Left colon (tissue), 2 donors: ENCODE data around the gene CCDC134. TPM values are rescaled to one million over a fixed set of nuclear protein-coding genes. Genes with fewer than 3 reads are reported as not detected.
A peak's percentile ranks its signal among the peaks of the same experiment; 100 is the strongest.

ENCODE experiments used
- ATAC-seq: fragments of 200-7000 bp; cut with Tn5 transposase; one replicate; pipeline ENCODE4 v1.9.1; 2020; ENCODE audit warnings: mild to moderate bottlenecking, moderate library complexity
- DNase-seq, 2 donors: peaks; one replicate each; pipeline ENCODE4 v3.0.0-alpha.2; 2020
- intact Hi-C, 2 donors: fragments of 100-400 bp; cut with DNase I in 1 of 2; cut with micrococcal nuclease in 1 of 2; formaldehyde crosslinking; loops; one replicate each; pipeline versions ENCODE4 v1.11.2 to v1.14.0; 2022; cut with DNase I, micrococcal nuclease
- total RNA-seq, 2 donors: library from RNA; stranded (reverse); fragmentation: NEBNext Ultra II Directional; extraction: Animal tissue kit (Norgen Biotek cat#: 25700); gene quantifications; one replicate each; pipeline ENCODE4 v1.2.1, GENCODE V29; 2021
- donor health status: DM: no; HTN: no; CAD: no.
- donor health status: DM: yes; HTN: yes; CAD: no.

The CCDC134 gene
- total RNA-seq, 2 donors from 2014 or later = 8.8 to 11.0 TPM

DNA sequence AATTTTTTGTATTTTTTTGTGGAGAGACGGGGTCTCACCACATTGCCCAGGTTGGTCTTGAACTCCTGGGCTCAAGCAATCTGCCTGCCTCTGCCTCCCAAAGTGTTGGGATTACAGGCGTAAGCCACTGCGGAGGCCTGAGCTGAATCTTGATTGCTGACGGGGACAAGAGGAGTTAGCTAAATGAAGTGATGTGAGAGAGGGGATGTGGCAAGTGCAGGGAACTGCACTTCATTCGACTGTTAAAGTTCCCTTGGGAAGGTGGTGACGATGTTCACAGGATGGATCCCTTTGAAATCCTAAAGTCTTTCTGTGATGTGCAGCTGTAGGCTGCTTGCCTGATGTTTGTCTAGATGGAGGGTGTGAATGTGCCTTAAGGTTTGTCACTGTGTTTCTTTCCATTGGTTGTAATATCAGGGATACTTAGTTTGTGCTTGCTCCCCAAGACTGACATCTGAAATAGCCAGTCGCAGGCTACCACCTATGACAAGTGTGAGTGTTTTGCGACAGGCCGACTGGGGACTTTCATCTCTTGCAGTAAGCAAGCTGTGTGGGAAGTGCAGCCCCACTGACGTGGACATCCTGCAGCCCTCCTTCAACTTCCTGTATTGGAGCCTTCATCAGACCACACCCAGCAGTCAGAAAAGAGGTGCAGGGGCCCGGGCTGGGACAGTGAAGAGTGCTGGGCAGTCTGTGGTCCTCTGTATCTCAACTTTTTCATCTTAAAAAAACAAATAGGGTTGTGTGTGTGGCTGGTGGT lies 19.6 kb upstream of the CCDC134 start:
- intact Hi-C loops = no loop called here
- DNase-seq (peak; percentile 72 to 80), ATAC-seq (peak; percentile 84)

DNA sequence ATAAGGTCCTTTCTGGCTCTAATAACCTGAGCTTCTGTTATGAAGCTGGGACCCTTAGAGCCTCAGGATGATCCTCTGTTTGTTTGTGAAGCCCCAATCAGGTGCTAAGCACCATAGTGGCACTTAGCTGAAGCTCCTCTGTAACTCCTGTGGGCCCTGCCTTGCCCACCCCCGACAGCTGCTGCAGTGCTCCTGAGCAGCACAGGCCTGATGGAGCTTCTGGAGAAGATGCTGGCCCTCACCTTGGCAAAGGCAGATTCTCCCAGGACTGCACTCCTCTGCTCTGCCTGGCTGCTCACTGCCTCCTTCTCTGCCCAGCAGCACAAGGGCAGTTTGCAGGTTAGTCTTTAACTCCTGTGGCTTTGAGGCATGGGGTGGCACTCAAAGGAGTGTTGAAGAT lies 19.0 kb upstream of the CCDC134 start:
- DNase-seq (peak in 1 of 2 donors; percentile 14), ATAC-seq (peak; percentile 14)
- intact Hi-C loops = no loop called here

DNA sequence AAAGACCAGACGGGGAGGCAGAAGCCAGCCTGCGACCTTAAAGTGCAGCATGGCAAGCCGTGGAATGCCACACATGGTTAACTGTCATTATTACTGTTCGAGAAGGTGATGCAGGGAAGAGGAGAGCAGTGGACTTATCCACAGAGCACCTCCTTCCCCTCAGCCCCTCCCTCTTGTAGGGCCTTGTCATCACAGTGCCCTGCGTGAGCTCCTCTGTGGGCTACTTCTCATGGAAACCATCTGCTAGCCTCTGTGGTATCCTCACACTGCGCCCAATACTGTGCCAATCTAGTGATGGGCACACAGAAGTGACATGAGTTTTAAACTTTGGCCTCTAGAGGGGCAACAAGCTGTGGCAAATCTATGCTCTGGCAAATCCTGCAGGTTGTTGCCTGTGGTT lies 18.2 kb upstream of the CCDC134 start:
- intact Hi-C loops = no loop called here
- no peak for ATAC-seq
- no peak for DNase-seq

DNA sequence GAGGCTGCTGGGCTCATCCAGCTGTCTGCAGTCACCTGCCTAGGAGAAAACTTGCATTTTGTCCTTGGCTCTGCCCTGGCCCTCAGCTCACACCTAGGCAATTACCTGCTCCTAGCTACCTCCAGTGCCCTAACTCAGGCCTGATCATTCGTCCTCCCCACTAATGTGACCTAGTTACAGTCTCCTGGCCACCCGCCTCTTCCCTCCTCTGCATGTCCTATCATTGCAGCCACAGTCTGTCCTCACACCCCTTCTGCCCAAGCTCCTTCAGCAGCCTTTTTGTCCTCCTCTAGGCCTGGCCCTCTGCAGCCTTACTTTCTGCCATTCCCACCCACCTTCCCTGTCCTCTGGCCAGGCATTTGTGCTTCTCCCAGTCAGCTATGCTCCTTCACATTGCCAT lies 17.7 kb upstream of the CCDC134 start:
- intact Hi-C loops = no loop called here
- DNase-seq (no peak), ATAC-seq (no peak)

DNA sequence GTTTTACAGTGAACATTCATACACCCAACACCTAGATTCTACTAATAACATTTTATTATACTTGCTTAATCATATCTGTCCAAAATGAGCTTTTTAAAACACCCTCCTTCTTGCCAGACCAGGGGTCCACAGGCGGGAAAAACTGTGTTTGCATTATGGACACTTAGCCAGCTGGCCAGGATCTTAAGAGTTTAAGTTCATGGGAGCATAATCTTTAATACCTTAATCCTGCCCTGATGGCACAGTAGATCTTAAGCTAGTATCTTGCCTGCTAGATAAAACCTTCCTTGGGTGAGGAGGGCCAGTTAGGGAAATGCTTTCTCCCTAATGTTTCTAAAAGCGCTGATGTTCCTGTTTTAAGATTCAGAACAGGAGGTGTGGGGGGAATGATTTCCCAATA lies 13.1 kb upstream of the CCDC134 start:
- DNase-seq (no peak), ATAC-seq (no peak)
- intact Hi-C loops = no loop called here

DNA sequence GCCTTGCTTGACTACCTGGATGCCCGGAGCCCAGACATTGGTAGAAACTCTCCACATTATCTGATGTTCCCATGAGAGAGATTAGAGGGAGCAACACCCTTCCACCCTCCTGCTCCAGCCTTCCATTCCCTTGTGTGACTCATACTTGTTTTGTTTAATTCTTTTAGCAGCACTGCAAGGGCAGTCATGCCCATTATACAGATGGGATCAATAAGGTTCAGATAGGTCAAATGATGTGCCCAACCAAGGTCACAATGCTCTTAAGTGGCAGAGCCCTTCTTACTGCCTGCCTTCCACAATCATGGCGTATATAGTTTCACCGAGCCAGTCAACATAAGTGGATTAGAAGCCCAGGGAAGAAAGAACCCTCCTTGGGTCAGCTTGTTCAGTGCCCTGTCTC lies 6.6 kb upstream of the CCDC134 start:
- intact Hi-C loops = no loop called here
- ATAC-seq (no peak), DNase-seq (no peak)

DNA sequence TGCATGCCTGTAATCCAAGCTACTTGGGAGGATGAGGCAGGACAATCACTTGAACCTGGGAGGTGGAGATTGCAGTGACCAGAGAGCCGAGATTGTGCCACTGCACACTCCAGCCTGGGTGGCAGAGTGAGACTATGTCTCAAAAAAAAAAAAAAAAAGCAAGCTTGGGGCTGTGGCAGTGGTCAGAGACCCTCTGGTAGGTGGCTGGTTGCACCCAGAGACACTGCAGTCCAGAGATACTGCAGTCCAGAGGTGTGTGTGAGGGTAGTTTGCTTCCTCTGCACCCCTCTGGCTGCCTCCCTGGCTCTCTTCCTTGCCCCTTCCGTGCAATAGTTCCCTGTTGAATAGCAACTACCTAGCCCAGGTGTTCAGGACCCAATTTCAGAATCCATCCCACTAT lies 1.7 kb upstream of the CCDC134 start:
- no peak for DNase-seq
- intact Hi-C loops = no loop called here
- no peak for ATAC-seq

DNA sequence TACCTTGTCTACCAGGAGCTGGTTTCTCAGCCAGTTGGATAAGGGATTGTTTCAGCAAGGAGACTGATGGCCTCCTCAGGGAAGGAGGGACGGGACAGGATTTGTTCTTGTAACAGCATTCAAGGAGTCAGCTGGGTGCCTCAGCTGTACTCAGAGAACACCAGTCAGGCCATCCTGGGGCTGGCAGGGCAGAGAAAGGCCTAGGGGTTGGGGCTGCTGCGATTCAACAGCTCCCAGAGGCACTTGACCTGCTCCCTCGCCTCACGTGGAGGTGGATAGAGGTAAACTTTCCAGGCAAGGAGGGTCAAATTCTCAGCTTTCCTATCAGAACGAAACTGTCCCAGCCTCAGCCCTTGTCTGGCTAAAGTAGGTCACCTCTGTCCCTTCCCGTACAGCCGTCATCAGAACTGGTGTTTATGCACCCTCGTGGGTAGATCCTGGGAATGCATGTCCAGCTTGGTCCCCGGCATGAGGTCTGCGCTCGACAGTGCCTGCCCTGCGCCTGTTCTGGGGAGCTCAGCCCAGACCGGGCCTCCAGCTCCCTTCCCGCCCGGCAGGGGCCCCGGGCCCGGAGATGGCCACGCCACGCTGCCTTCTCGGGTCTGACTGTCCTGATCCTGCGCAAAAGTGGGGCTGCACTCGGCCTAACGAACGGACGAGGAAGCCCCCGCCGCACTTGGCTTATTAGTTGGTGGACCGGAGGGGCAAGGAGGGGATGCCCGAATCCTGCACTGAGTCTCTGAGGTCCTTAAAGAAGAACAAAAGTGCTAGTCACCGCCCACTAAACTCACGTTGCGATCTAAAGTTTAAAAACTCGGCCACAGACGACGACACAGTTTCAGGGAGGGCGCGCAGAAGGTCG lies 762 bp upstream of the CCDC134 start:
- peak; percentile 27 for ATAC-seq

DNA sequence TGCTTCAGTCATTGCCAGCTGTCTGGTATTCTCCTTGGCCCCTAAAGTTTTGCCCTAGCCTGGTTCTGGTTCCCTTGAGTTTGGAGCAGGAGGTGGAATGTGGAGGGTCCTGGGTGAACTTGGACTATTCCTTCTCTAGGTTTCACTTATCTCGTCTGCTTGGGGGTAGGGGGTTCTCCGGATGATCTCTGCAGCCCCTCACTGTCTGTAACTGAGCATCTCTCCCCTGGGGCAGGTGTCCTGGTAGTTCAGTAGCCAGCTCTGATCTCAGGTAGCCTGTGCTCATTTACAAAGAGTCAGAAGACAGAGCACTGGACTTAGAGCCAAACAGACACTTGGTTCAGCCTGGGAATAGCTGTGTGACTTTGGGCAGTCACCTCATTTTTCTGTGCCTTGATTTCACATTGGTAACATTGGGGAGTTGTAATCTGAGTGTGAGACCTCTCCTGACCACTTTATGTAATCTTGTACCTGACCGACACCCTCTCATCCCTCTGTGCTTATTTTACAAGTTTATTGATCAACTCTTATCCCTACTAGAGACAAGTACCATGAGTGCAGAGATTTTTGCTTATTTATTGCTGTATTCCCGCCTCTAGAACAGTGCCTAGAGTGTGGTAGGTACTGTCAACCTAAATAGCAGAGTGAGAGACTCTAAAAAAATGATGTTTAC lies 804 bp downstream of the CCDC134 start:
- intact Hi-C loops = loop anchor here in 1 of 2 donors (10.0 kb wide), 1 partner anchor 144 kb away; the partner anchor contains the start of gene CENPM
- ATAC-seq (peak; percentile 29), DNase-seq (no peak)

More for the DNA sequence above, 762 bp upstream of the CCDC134 start:
- peak; percentile 30 to 40 for DNase-seq
- intact Hi-C loops = loop anchor here in 1 of 2 donors (10.0 kb wide), 1 partner anchor 145 kb away; the partner anchor contains the start of gene CENPM

DNA sequence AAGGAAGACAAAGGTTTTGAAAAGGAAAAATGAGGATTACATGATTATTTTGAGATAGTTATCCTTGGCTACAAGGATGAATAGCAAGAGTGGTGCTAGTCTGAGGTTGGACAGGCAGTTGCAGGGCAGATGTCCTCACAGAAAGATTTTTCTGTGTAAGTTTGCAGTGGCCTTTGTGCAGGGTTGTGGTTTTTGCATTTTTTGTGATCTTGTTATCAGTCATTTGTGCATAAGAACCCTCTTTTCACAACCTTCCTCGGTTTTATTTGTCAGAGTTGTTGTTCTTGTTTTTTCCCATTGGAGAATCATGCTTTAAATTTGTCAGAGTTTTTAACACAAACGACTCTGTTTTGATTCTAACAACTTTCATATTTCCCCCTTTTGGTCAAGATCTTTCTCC lies 1.4 kb downstream of the CCDC134 start:
- intact Hi-C loops = loop anchor here in 1 of 2 donors (10.0 kb wide), 1 partner anchor 143 kb away; the partner anchor contains the start of gene CENPM
- ATAC-seq (no peak), DNase-seq (no peak)

DNA sequence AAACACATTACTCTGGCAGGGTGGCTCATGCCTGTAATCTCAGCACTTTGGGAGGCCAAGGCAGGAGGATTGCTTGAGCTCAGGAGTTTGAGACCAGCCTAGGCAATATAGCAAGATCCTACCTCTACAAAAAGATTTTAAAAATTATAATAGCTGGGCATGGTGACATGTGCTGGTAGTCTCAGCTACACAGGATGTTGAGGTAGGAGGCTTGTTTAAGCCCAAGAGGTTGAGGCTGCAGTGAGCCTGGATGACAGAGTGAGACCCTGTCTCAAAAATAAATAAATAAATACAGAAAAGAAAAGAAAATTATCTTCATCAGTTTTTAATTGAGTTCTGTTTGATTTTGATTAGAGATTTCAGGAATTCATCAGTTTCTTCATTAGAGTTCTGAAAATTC lies 5.2 kb downstream of the CCDC134 start:
- DNase-seq (no peak), ATAC-seq (no peak)
- intact Hi-C loops = loop anchor here in 1 of 2 donors (10.0 kb wide), 1 partner anchor 139 kb away; the partner anchor contains the start of gene CENPM

DNA sequence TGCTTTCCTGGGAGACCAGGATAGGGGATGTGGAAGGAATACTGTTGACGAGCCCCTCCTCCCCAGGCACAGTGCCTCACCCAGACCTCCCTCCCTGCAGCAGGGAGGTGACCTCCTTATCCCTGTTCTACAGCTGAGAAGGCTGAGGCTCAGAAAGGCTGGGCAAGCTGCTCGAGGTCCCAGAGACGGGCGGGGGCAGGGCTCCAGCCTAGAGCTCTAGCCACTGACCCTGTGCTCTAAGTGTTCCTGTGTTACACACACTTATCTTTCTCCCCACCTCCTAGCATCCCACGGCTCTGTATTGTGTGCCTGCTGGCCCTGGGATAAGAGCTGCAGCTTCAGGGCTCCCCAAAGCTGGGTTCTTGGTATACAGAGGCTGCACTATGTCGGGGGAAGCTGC lies 7.9 kb downstream of the CCDC134 start:
- intact Hi-C loops = loop anchor here in 1 of 2 donors (10.0 kb wide), 1 partner anchor 136 kb away; the partner anchor contains the start of gene CENPM
- DNase-seq (no peak), ATAC-seq (no peak)

DNA sequence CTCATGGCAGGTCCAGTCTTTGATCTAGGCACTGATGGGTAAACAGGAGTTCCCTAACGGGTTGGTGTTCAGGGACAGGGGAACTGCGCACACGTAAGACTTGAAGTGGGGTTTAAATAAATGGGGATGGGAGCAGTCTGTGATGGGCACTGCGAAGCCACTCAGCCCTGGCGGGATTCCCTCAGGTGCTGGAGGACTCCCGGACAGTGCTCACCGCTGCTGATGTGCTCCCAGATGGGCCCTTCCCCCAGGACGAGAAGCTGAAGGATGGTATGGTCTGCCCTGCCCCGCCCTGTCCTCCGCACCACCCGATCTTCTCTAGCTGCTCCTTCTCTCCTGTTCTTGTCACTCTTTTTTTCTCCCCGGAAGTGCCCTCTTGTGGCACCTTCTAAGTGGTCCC lies 9.5 kb downstream of the CCDC134 start:
- no peak for ATAC-seq
- intact Hi-C loops = no loop called here

DNA sequence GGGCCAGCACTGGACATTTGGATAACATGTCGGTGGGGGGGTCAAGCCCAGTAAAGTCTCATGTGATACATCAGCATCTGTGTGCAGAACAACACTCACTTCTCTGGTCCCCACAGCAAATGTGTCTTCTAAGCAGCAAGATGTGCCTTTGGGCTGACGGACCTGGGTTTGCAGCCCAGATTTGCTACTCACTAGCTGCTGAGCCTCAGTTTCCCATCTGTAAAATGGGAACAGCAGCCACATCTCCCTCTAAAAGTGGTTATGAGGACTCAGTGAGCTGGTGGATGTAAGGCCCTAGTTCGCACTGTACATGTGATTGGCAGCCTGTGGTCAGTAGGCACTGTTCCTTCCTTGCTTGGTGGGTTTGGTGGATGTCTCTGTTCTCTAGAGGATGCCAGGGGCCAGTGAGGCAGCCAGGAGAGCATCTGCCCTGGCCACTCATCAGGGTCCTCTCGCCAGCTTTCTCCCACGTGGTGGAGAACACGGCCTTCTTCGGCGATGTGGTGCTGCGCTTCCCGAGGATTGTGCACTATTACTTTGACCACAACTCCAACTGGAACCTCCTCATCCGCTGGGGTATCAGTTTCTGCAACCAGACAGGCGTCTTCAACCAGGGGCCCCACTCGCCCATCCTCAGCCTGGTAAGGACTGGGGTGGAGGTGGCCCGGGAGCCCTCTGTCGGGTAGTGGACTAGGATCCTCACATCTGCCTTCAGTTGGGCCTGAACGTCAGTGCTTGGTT lies 12.5 kb downstream of the CCDC134 start:
- intact Hi-C loops = no loop called here
- DNase-seq (no peak), ATAC-seq (no peak)

More for the DNA sequence above, 9.5 kb downstream of the CCDC134 start:
- DNase-seq = no peak

DNA sequence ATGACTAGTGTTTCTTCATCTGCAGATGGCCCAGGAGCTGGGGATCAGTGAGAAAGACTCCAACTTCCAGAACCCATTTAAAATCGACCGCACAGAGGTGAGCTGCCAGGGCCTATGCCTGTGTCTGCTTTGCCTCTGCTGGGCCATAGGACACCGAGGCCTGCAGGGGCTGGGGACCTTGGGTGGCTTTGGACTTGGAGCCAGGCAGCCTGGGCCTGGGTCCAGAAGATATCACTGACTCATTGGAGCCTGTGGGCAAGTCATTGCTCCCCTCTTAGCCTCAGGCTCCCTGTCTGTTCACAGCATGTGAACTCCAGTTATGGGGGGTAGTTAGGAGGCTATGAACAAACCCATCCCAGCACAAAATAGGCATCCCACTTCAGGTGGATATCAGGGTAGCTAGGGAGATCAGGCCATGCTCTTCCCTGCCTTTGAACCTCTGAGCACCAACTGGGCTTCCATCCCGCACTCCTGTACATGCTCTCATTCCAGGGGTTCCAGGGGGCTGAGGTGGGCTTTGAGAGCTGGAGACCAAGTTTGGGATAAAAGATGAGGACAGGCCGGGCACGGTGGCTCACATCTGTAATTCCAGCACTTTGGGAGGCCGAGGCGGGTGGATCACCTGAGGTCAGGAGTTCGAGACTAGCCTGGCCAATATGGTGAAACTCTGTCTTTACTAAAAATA lies 13.4 kb downstream of the CCDC134 start:
- intact Hi-C loops = no loop called here
- DNase-seq (no peak), ATAC-seq (no peak)

DNA sequence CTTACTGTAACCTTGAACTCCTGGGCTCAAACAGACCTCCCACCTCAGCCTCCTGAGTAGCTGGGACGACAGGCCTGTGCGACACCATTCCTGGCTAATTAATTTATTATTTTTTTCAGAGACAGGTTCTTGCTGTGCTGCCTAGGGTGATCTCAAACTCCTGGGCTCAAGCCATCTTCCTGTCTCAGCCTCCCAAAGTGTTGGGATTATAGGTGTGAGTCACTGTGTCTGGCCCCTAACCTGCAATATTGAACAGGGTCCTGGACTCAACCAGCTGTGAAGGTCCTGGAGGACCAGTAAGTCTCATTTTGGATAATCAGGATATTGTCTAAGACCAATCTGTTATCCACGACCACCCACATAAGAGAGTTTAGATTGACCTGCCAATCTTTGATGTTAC lies 15.2 kb downstream of the CCDC134 start:
- no peak for ATAC-seq
- intact Hi-C loops = no loop called here
- DNase-seq = no peak

DNA sequence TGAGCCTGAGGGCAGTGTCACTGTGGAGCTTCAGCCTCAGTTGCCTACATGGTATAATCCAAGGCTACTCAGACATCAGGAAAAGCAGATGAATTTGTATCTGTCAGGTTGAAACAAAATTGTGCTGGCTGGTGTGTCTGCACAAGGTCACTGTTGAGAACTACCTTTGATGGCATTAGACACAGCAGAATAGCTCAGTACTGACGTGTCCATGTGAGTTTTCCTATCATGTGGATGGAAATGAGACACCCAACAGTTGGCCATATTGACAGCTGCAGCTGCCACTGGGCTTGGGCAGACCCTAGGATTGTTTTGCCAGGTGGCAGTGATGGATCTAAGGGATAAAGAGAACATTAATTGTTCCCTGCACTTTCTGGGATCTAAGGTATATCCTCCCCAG lies 15.8 kb downstream of the CCDC134 start:
- ATAC-seq (no peak), DNase-seq (no peak)
- intact Hi-C loops = no loop called here

DNA sequence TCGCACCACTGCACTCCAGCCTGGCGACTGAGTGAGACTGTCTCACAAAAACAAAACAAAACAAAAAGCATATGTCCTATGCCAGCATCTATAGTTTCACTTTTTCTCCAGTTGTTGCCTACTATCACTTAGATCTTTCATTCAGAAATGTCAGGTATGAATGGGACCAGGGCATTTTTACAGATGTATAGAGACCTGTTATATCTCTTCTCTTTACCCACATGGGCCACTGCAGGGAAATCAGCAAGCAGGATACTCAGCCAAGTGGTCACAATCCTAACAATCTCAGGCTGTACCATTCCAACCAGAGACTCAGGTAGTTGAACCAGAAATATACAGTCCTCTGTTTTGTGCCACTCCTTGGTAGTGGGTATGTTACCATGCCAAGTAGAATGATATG lies 16.4 kb downstream of the CCDC134 start:
- DNase-seq (no peak), ATAC-seq (no peak)
- intact Hi-C loops = no loop called here
